ENCODE data around the gene CFAP46. TPM values are rescaled to one million over a fixed set of nuclear protein-coding genes. Genes with fewer than 3 reads are reported as not detected.

CFAP46 gene
- total RNA-seq, 1 donor from 2014 or later, result 1.3 TPM

GRCh38 chr10:132827861-132828539 is 114.4 kb downstream of the CFAP46 start:
- H3K27me3 Mint-ChIP-seq (ENCODE audit: low read depth, unreplicated experiment), result peaks cover 42% of the 10 kb centered on the region
- FAIRE-seq (no peak), DNase-seq (ENCODE audit: low read depth) (no peak)
- H3K4me2 ChIP-seq (ENCODE audit: low read length), result no peak overlapping the region
- H2AFZ ChIP-seq (ENCODE audit: low read depth, low read length), result no peak overlapping the region
- peaks cover 8% of the 10 kb centered on the region for H3K9me3 Mint-ChIP-seq (ENCODE audit: unreplicated experiment)
- no peaks in the 10 kb centered on the region for H3K4me1 ChIP-seq (ENCODE audit: insufficient read depth, low read length)
- H3K36me3 ChIP-seq (ENCODE audit: insufficient read depth, low read length), result no peaks in the 10 kb centered on the region
- no peak overlapping the region for H3K27ac Mint-ChIP-seq (ENCODE audit: unreplicated experiment)
- H4K20me1 ChIP-seq (ENCODE audit: insufficient read depth, low read length), result no peaks in the 10 kb centered on the region
- no peaks in the 10 kb centered on the region for H3K4me1 Mint-ChIP-seq (ENCODE audit: low read depth, unreplicated experiment)
- H3K9ac ChIP-seq (ENCODE audit: low read length), result no peak overlapping the region
- H3K4me3 ChIP-seq (ENCODE audit: insufficient read depth, low read depth, low read length), result no peak overlapping the region
- no peaks in the 10 kb centered on the region for H3K79me2 ChIP-seq (ENCODE audit: insufficient read depth, low read length)
- H3K4me3 Mint-ChIP-seq (ENCODE audit: unreplicated experiment), result no peak overlapping the region
- H3K27me3 ChIP-seq (ENCODE audit: insufficient read depth, low read length), result peaks cover 10% of the 10 kb centered on the region
- no peaks in the 10 kb centered on the region for H3K36me3 Mint-ChIP-seq (ENCODE audit: low read depth, unreplicated experiment)
- no peak overlapping the region for H3K27ac ChIP-seq (ENCODE audit: low read depth, low read length)
- peaks cover 10% of the 10 kb centered on the region for H3K9me3 ChIP-seq (ENCODE audit: insufficient read depth, low read depth, low read length)
- TF ChIP-seq EZH2 (IDR thresholded peaks at IDR 0.05; ENCODE audit: insufficient read depth, low read length), result no peak
- TF ChIP-seq CTCF (IDR thresholded peaks at IDR 0.05; ENCODE audit: insufficient read depth, low read depth, low read length), result no peak

GRCh38 chr10:132827423-132827789 is 115.0 kb downstream of the CFAP46 start:
- H3K4me1 ChIP-seq (ENCODE audit: insufficient read depth, low read length), result no peaks in the 10 kb centered on the region
- Mint-ChIP-seq H3K9me3 (ENCODE audit: unreplicated experiment) (peaks cover 8% of the 10 kb centered on the region), H3K36me3 (ENCODE audit: low read depth, unreplicated experiment) (no peaks in the 10 kb centered on the region), H3K4me3 (ENCODE audit: unreplicated experiment) (no peak overlapping the region), H3K27ac (ENCODE audit: unreplicated experiment) (no peak overlapping the region), H3K4me1 (ENCODE audit: low read depth, unreplicated experiment) (no peaks in the 10 kb centered on the region), H3K27me3 (ENCODE audit: low read depth, unreplicated experiment) (peaks cover 38% of the 10 kb centered on the region)
- H3K79me2 ChIP-seq (ENCODE audit: insufficient read depth, low read length), result no peaks in the 10 kb centered on the region
- no peak overlapping the region for H2AFZ ChIP-seq (ENCODE audit: low read depth, low read length)
- no peak for FAIRE-seq
- no peaks in the 10 kb centered on the region for H4K20me1 ChIP-seq (ENCODE audit: insufficient read depth, low read length)
- no peak overlapping the region for H3K4me3 ChIP-seq (ENCODE audit: insufficient read depth, low read depth, low read length)
- DNase-seq (ENCODE audit: low read depth), result no peak
- TF ChIP-seq EZH2 (IDR thresholded peaks at IDR 0.05; ENCODE audit: insufficient read depth, low read length), result no peak
- no peak for TF ChIP-seq CTCF (IDR thresholded peaks at IDR 0.05; ENCODE audit: insufficient read depth, low read depth, low read length)
- H3K27me3 ChIP-seq (ENCODE audit: insufficient read depth, low read length), result peaks cover 10% of the 10 kb centered on the region
- H3K27ac ChIP-seq (ENCODE audit: low read depth, low read length), result no peak overlapping the region
- H3K9me3 ChIP-seq (ENCODE audit: insufficient read depth, low read depth, low read length), result peaks cover 10% of the 10 kb centered on the region
- no peak overlapping the region for H3K4me2 ChIP-seq (ENCODE audit: low read length)
- H3K9ac ChIP-seq (ENCODE audit: low read length), result no peak overlapping the region
- H3K36me3 ChIP-seq (ENCODE audit: insufficient read depth, low read length), result no peaks in the 10 kb centered on the region

Data from astrocyte (in vitro differentiated cells and primary cell).